ENCODE measurements around the gene STEAP1B.

GRCh38 chr7:22402250-22402649 lies 97.7 kb downstream of the STEAP1B start:
- TF ChIP-seq SUZ12 (IDR thresholded peaks at IDR 0.05; ENCODE audit: extremely low read depth, insufficient read depth, insufficient read length) (no peak), ZNF274 (IDR thresholded peaks at IDR 0.05; ENCODE audit: low read depth, low read length) (no peak)
